ENCODE measurements around the gene PTPRA. TPM values are rescaled to one million over a fixed set of nuclear protein-coding genes. Genes with fewer than 3 reads are reported as not detected.

Gene PTPRA
- total and polyA plus RNA-seq, 2 donors from 2014 or later = 33.1 to 70.3 TPM

GRCh38 chr20:2851086-2851485, 22.2 kb upstream of the PTPRA start:
- Histone ChIP-seq H3K4me3 (ENCODE audit: low read length in 3 of 3) (no peak overlapping the region), H3K4me1 (ENCODE audit: control insufficient read depth in 2 of 3, insufficient read depth in 2 of 3, low read depth in 1 of 3, low read length in 3 of 3) (no peaks in the 10 kb centered on the region), H3K27ac (ENCODE audit: low read depth in 2 of 2, low read length in 2 of 2) (no peak overlapping the region), H3K27me3 (ENCODE audit: control insufficient read depth, insufficient read depth, low read length) (no peaks in the 10 kb centered on the region), H3K36me3 (ENCODE audit: control insufficient read depth in 2 of 3, insufficient read depth in 3 of 3, low read length in 3 of 3) (peaks cover 0 to 2% (median 0%) of the 10 kb centered on the region in 3 donors), H3K9ac (ENCODE audit: low read length in 3 of 3) (no peak overlapping the region), H3K9me3 (ENCODE audit: control insufficient read depth in 2 of 3, insufficient read depth in 1 of 3, low read length in 3 of 3) (no peaks in the 10 kb centered on the region)
- intact Hi-C loops (cut with DNase I) = no loop called here
- TF ChIP-seq CTCF (IDR thresholded peaks at IDR 0.05; ENCODE audit: borderline replicate concordance, extremely low read depth, insufficient read depth) = no peak
- no peak for DNase-seq
- FAIRE-seq = no peak

- FAIRE-seq (no peak), DNase-seq (no peak)
- H3K27ac ChIP-seq (ENCODE audit: low read depth in 2 of 2, low read length in 2 of 2) = no peak overlapping the region
- intact Hi-C loops (cut with DNase I) = no loop called here
- TF ChIP-seq CTCF (IDR thresholded peaks at IDR 0.05; ENCODE audit: borderline replicate concordance, extremely low read depth, insufficient read depth) = no peak
- H3K27me3 ChIP-seq (ENCODE audit: control insufficient read depth, insufficient read depth, low read length) = no peaks in the 10 kb centered on the region
- no peak overlapping the region for H3K4me3 ChIP-seq (ENCODE audit: low read length in 3 of 3)
- H3K9me3 ChIP-seq (ENCODE audit: control insufficient read depth in 2 of 3, insufficient read depth in 1 of 3, low read length in 3 of 3) = no peaks in the 10 kb centered on the region
- H3K9ac ChIP-seq (ENCODE audit: low read length in 3 of 3) = no peak overlapping the region
- no peaks in the 10 kb centered on the region for H3K4me1 ChIP-seq (ENCODE audit: control insufficient read depth in 2 of 3, insufficient read depth in 2 of 3, low read depth in 1 of 3, low read length in 3 of 3)
- peaks cover 0 to 15% (median 12%) of the 10 kb centered on the region in 3 donors for H3K36me3 ChIP-seq (ENCODE audit: control insufficient read depth in 2 of 3, insufficient read depth in 3 of 3, low read length in 3 of 3)
These were observed 14.7 kb upstream of the PTPRA start for GRCh38 chr20:2858591-2858990.

- Histone ChIP-seq H3K27ac (ENCODE audit: low read depth in 2 of 2, low read length in 2 of 2) (no peak overlapping the region), H3K27me3 (ENCODE audit: control insufficient read depth, insufficient read depth, low read length) (no peaks in the 10 kb centered on the region), H3K4me1 (ENCODE audit: control insufficient read depth in 2 of 3, insufficient read depth in 2 of 3, low read depth in 1 of 3, low read length in 3 of 3) (no peaks in the 10 kb centered on the region), H3K9me3 (ENCODE audit: control insufficient read depth in 2 of 3, insufficient read depth in 1 of 3, low read length in 3 of 3) (no peaks in the 10 kb centered on the region), H3K4me3 (ENCODE audit: low read length in 3 of 3) (no peak overlapping the region), H3K9ac (ENCODE audit: low read length in 3 of 3) (no peak overlapping the region), H3K36me3 (ENCODE audit: control insufficient read depth in 2 of 3, insufficient read depth in 3 of 3, low read length in 3 of 3) (peaks cover 0 to 19% (median 12%) of the 10 kb centered on the region in 3 donors)
- intact Hi-C loops (cut with DNase I) = no loop called here
- no peak for TF ChIP-seq CTCF (IDR thresholded peaks at IDR 0.05; ENCODE audit: borderline replicate concordance, extremely low read depth, insufficient read depth)
- DNase-seq (no peak), FAIRE-seq (no peak)
These were observed 13.8 kb upstream of the PTPRA start for GRCh38 chr20:2859330-2860121.
